CD8-positive, alpha-beta memory T cell (primary cell): ENCODE results near the gene RUVBL2. TPM values are rescaled to one million over a fixed set of nuclear protein-coding genes. Genes with fewer than 3 reads are reported as not detected.
A peak's percentile ranks its signal among the peaks of the same experiment; 100 is the strongest.
"Not testable (repeated sequence)": the region's sequence is repeated elsewhere in the genome, so short reads cannot be mapped to it uniquely, and the experiment has no call there.

ENCODE experiments used
- CTCF ChIA-PET: fragments of 350-600 bp; sonication (Branson Sonifier 250); formaldehyde crosslinking; loops from one replicate; lab custom pipeline; 2021; ENCODE audit warnings: antibody characterized with exemption; lab: Charles Lee
- POLR2A ChIA-PET: fragments of 350-600 bp; sonication (Branson Sonifier 250); formaldehyde crosslinking; loops from one replicate; lab custom pipeline; 2021; ENCODE audit warnings: antibody characterized with exemption; lab: Charles Lee
- DNase-seq, 5 donors: peaks; one replicate each; pipeline versions ENCODE4 v3.0.0 to v3.0.0-alpha.2; 2020 to 2022; ENCODE audit warnings: mixed read lengths in 1 of 5
- H3K27ac ChIP-seq: one replicate; pipeline ENCODE4 v1.7.0; 2013; ENCODE audit warnings: low read depth, mild to moderate bottlenecking, low read length, moderate library complexity
- H3K27me3 ChIP-seq: 2 replicates; pipeline ENCODE4 v1.7.0; 2013; ENCODE audit warnings: low read length, mild to moderate bottlenecking; ENCODE audit not compliant: insufficient read depth, poor library complexity, severe bottlenecking
- H3K36me3 ChIP-seq: 2 replicates; pipeline ENCODE4 v1.7.0; 2013; ENCODE audit warnings: mild to moderate bottlenecking, low read length, moderate library complexity; ENCODE audit not compliant: insufficient read depth
- H3K4me1 ChIP-seq: 2 replicates; pipeline ENCODE4 v1.7.0; 2013; ENCODE audit warnings: mild to moderate bottlenecking, low read length, moderate library complexity; ENCODE audit not compliant: insufficient read depth
- H3K4me3 ChIP-seq: 2 replicates; pipeline ENCODE4 v1.7.0; 2013; ENCODE audit warnings: mild to moderate bottlenecking, low read length
- H3K9me3 ChIP-seq: 2 replicates; pipeline ENCODE4 v1.7.0; 2013; ENCODE audit warnings: mild to moderate bottlenecking, low read length
- H3K27ac Mint-ChIP-seq, 8 donors: one replicate each; pipeline ENCODE4 v1.8.0; 2020 to 2021; ENCODE audit warnings: mixed read lengths in 8 of 8, mild to moderate bottlenecking in 6 of 8, inconsistent platforms in 3 of 8, moderate library complexity in 3 of 8
- H3K27me3 Mint-ChIP-seq, 2 donors: one replicate each; pipeline ENCODE4 v1.8.0; 2020 to 2021; ENCODE audit warnings: mixed read lengths in 2 of 2, mild to moderate bottlenecking in 1 of 2, moderate library complexity in 1 of 2
- H3K36me3 Mint-ChIP-seq, 3 donors: one replicate each; pipeline ENCODE4 v1.8.0; 2020 to 2021; ENCODE audit warnings: mixed read lengths in 3 of 3, inconsistent platforms in 1 of 3, mild to moderate bottlenecking in 1 of 3
- H3K4me1 Mint-ChIP-seq, 3 donors: one replicate each; pipeline ENCODE4 v1.8.0; 2020 to 2021; ENCODE audit warnings: mixed read lengths in 3 of 3, inconsistent platforms in 1 of 3, mild to moderate bottlenecking in 1 of 3
- H3K4me3 Mint-ChIP-seq, 7 donors: one replicate each; pipeline ENCODE4 v1.8.0; 2020 to 2021; ENCODE audit warnings: mixed read lengths in 7 of 7, mild to moderate bottlenecking in 6 of 7, moderate library complexity in 4 of 7, inconsistent platforms in 2 of 7
- H3K9me3 Mint-ChIP-seq, 5 donors: one replicate each; pipeline ENCODE4 v1.8.0; 2020 to 2022; ENCODE audit warnings: mixed read lengths in 5 of 5, mild to moderate bottlenecking in 3 of 5, moderate library complexity in 2 of 5, inconsistent platforms in 1 of 5
- polyA plus RNA-seq: library from polyadenylated mRNA; unstranded; fragments of 300-500 nt; fragmentation: Illumina TruSeq; gene quantifications from one replicate; pipeline ENCODE4 v1.2.3, GENCODE V29; 2021
- total RNA-seq, 2 experiments: library from RNA; stranded (reverse); gene quantifications; one replicate each; pipeline ENCODE4 v1.2.3, GENCODE V29; 2021

The RUVBL2 gene
- total and polyA plus RNA-seq, 3 experiments from 2014 or later: 67.9 to 159 (median 147) TPM

DNA sequence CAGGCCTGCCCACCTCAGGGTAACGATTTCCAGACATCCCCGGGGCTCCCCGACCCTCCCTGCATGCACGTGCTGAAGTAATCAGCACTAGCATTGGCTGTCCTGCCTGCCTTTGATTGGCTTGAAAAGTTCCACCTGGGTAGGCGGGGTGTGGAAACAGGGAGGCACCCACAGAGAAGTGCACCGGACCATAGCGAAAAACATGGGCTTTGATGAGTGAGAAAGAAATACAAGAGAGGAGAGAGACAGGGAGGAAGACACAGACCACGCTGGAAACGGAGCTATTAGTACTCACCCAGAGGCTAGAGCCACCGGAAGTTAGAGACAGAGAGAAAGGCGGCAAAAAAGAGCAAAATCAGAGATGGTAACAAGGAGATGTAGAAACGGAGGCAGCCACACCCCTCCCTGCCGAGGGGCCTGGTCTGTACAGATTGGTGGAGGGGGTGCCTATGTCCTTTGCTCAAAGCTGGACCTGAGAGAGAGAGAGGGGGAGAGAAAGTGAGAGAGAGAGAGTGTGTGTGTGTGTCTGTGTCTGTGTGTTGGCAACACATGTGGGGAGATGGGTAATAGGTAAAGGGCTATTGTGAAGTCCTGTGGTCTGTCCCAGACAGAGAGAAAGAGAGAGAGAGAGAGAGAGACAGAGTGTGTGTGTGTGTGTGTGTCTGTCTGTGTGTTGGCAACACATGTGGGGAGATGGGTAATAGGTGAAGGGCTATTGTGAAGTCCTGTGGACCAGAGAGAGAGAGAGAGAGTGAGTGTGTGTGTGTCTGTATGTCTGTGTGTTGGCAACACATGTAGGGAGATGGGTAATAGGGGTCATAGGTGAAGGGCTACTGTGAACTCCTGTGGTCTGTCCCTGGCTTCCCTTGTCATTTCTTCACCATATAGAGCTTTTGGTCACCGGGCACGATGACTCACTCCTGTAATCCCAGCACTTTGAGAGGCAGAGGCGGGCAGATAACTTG lies 27.5 kb downstream of the RUVBL2 start:
- Histone ChIP-seq H3K4me1 (peaks cover 6% of the 10 kb centered on the region), H3K27me3 (no peaks in the 10 kb centered on the region), H3K27ac (no peak overlapping the region), H3K9me3 (no peaks in the 10 kb centered on the region), H3K4me3 (no peak overlapping the region), H3K36me3 (no peaks in the 10 kb centered on the region)
- Mint-ChIP-seq H3K4me3 (peak overlapping the region in 5 of 7 donors; percentile 0 to 48 (median 23)), H3K36me3 (no peaks in the 10 kb centered on the region), H3K27ac (peak overlapping the region in 6 of 8 donors; percentile 1 to 88 (median 14)), H3K27me3 (peaks cover 0 to 3% of the 10 kb centered on the region in 2 donors), H3K4me1 (peaks cover 21 to 42% (median 23%) of the 10 kb centered on the region in 3 donors), H3K9me3 (no peaks in the 10 kb centered on the region)
- ChIA-PET CTCF (no interaction called here), POLR2A (no interaction called here)
- no peak for DNase-seq

DNA sequence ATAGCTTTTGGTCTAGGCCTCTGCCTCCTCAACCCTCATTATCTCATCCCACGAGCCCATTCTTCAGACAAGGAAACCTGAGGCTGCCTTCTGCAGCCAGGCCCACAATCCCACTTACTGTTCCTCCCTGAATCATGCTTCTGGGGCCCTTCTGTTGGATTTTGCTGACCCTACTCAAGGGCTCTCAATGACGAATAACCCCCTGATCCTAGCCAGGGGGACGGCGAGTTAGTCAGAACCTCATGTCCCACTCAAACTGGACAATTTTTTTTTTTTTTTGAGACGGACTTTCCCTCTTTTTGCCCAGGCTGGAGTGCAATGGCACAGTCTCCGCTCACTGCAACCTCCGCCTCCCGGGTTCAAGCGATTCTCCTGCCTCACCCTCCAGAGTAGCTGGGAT lies 28.4 kb downstream of the RUVBL2 start:
- Histone ChIP-seq H3K4me3 (no peak overlapping the region), H3K27ac (no peak overlapping the region), H3K27me3 (no peaks in the 10 kb centered on the region), H3K36me3 (no peaks in the 10 kb centered on the region), H3K9me3 (no peaks in the 10 kb centered on the region), H3K4me1 (peaks cover 6% of the 10 kb centered on the region)
- H3K27ac Mint-ChIP-seq: no peak overlapping the region
- POLR2A ChIA-PET: no interaction called here
- no peaks in the 10 kb centered on the region for H3K36me3 Mint-ChIP-seq
- H3K4me1 Mint-ChIP-seq: peaks cover 21 to 40% (median 23%) of the 10 kb centered on the region in 3 donors
- DNase-seq: no peak
- no peak overlapping the region for H3K4me3 Mint-ChIP-seq
- peaks cover 0 to 3% of the 10 kb centered on the region in 2 donors for H3K27me3 Mint-ChIP-seq
- CTCF ChIA-PET: interaction anchor here (1.2 kb wide), 1 partner anchor 29 kb away, joined by 4 read pairs; the partner anchor contains the start of genes GYS1 and RUVBL2
- no peaks in the 10 kb centered on the region for H3K9me3 Mint-ChIP-seq

DNA sequence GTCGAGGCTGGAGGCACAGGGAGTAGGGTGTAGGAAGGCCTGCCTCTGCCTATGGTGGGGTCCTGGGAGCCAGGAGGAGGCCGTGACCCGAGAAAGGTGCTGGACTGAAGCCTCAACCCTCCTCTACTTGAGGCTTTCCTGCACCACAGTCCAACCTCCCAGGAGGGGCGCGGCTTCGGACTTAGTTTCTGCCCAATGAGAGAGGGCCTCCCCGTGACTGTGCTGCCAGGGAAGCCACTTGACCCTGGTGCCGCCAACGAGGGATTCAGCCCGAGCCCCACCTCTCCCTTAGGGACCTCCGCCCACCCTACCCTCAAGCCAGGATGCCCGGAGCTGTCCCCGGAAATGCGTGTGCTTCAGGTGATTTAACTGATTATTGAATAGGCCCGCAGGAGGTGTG lies 30.5 kb downstream of the RUVBL2 start, which contains the start of gene CGB3:
CGB3 (minus strand) TSS at position 101 of the 400 bp plus-strand sequence. CDS start 362 bp downstream, outside the sequence.
- H3K4me3 Mint-ChIP-seq, POLR2A ChIA-PET, H3K27ac Mint-ChIP-seq, H3K36me3 ChIP-seq, H3K9me3 Mint-ChIP-seq, CTCF ChIA-PET, H3K4me1 ChIP-seq, H3K4me3 ChIP-seq, H3K27ac ChIP-seq, H3K27me3 ChIP-seq, DNase-seq, H3K36me3 Mint-ChIP-seq, H3K27me3 Mint-ChIP-seq, H3K9me3 ChIP-seq: not testable (repeated sequence)
- H3K4me1 Mint-ChIP-seq: peaks cover 11 to 24% (median 13%) of the 10 kb centered on the region in 3 donors

DNA sequence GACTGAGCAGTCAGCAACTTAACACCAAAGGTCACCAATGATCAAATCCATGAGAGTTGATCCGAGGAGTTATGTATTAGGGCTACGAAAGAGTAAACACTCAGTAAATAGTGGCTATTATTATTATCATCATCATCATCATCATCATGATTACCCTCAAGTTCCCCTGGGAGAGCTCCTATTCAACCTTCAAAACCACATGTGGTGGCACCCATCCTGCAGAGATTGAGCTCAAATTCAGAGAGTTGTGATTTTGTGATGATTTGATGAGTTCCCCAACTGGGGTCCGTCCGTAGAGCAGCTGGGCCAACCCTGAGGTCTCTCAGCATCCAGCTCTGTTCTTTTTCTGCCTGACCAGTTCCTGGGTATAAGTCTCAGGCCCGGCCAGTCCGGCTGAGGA lies 31.4 kb downstream of the RUVBL2 start:
- H3K27me3 Mint-ChIP-seq, H3K27ac ChIP-seq, H3K4me3 Mint-ChIP-seq, DNase-seq, H3K36me3 Mint-ChIP-seq, H3K9me3 Mint-ChIP-seq, H3K36me3 ChIP-seq, H3K27ac Mint-ChIP-seq, H3K9me3 ChIP-seq, H3K27me3 ChIP-seq, CTCF ChIA-PET, POLR2A ChIA-PET, H3K4me3 ChIP-seq, H3K4me1 ChIP-seq: not testable (repeated sequence)
- peaks cover 10 to 15% (median 11%) of the 10 kb centered on the region in 3 donors for H3K4me1 Mint-ChIP-seq

DNA sequence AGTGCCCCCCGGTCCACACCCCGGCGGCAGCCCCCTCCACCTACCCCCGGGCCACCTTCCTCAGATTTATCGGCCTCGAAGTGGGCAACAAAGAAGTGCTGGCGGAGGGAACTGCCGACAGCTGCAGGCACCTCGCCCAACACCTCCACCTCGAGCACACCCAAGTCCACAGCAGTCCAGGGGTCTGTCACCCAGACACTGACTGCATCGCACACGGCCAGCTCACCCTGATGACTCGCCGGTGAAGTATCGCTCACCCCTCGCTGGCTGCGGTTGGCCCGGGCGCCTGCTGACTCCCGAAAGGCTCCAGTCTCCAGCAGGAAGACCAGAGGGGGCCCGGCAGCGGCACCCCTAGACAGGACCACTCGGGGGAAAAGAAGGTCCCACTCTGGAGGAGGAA lies 31.9 kb downstream of the RUVBL2 start:
- H3K27me3 ChIP-seq, H3K4me3 ChIP-seq, H3K9me3 Mint-ChIP-seq, DNase-seq, H3K36me3 Mint-ChIP-seq, CTCF ChIA-PET, H3K27me3 Mint-ChIP-seq, POLR2A ChIA-PET, H3K9me3 ChIP-seq, H3K4me1 ChIP-seq, H3K4me3 Mint-ChIP-seq, H3K36me3 ChIP-seq, H3K27ac ChIP-seq: not testable (repeated sequence)
- Mint-ChIP-seq H3K4me1 (peaks cover 7 to 10% (median 8%) of the 10 kb centered on the region in 3 donors), H3K27ac (peak overlapping the region in 1 of 8 donors; percentile 16)

DNA sequence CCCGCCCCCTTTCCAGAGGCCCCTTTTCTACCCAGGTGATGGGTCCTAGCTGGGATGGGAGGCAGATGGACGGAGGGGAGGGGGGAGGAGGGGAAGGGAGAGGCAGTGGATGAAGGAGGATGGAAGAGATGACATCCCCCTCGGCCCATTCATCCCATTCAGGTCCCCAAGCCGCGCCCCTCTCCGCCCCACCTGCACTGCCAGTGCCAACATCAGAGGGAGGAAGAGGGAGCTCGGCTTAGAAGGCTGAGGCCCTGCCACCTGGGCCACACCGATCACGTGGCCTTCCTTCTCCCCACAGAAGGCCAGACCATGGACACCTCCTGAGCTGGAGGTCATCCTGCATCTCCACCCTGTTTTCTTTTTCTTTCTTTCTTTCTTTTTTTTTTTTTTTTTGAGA lies 35.0 kb downstream of the RUVBL2 start:
- H3K36me3 ChIP-seq, H3K27ac ChIP-seq: not testable (repeated sequence)

DNA sequence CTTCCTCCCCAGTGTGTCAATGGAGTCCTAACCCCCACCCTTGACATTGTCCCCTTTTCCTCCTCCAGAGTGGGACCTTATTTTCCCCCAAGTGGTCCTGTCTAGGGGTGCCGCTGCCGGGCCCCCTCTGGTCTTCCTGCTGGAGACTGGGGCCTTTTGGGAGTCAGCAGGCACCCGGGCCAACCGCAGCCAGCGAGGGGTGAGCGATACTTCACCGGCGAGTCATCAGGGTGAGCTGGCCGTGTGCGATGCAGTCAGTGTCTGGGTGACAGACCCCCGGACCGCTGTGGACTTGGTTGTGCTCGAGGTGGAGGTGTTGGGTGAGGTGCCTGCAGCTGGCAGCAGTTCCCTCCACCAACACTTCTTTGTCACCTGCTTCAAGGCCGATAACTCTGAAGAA lies 36.1 kb downstream of the RUVBL2 start:
- H3K27me3 ChIP-seq, H3K4me3 Mint-ChIP-seq, H3K4me1 Mint-ChIP-seq, H3K4me1 ChIP-seq, H3K27ac ChIP-seq, H3K27ac Mint-ChIP-seq, POLR2A ChIA-PET, CTCF ChIA-PET, H3K36me3 ChIP-seq, H3K36me3 Mint-ChIP-seq, H3K9me3 ChIP-seq, H3K4me3 ChIP-seq, H3K27me3 Mint-ChIP-seq, H3K9me3 Mint-ChIP-seq, DNase-seq: not testable (repeated sequence)

More for the DNA sequence above, 35.0 kb downstream of the RUVBL2 start:
- H3K4me3 Mint-ChIP-seq, H3K27ac Mint-ChIP-seq, POLR2A ChIA-PET, H3K4me1 ChIP-seq, H3K9me3 ChIP-seq, H3K4me3 ChIP-seq, H3K27me3 ChIP-seq, H3K9me3 Mint-ChIP-seq, H3K4me1 Mint-ChIP-seq, H3K27me3 Mint-ChIP-seq, H3K36me3 Mint-ChIP-seq, CTCF ChIA-PET, DNase-seq: not testable (repeated sequence)

DNA sequence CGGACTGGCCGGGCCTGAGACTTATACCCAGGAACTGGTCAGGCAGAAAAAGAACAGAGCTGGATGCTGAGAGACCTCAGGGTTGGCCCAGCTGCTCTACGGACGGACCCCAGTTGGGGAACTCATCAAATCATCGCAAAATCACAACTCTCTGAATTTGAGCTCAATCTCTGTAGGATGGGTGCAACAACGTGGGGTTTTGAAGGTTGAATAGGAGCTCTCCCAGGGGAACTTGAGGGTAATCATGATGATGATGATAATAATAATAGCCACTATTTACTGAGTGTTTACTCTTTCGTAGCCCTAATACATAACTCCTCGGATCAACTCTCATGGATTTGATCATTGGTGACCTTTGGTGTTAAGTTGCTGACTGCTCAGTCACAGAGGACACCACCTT lies 36.6 kb downstream of the RUVBL2 start:
- H3K27ac ChIP-seq, H3K27me3 ChIP-seq, H3K36me3 Mint-ChIP-seq, H3K4me3 Mint-ChIP-seq, H3K4me1 ChIP-seq, H3K4me3 ChIP-seq, H3K36me3 ChIP-seq, H3K27me3 Mint-ChIP-seq, H3K9me3 ChIP-seq, POLR2A ChIA-PET, CTCF ChIA-PET, H3K9me3 Mint-ChIP-seq, DNase-seq, H3K27ac Mint-ChIP-seq, H3K4me1 Mint-ChIP-seq: not testable (repeated sequence)
